ENCODE measurements around the gene CACNG4.

- no peak for TF ChIP-seq CTCF (conservative IDR thresholded peaks at IDR 0.05)
- TF ChIP-seq EZH2 (IDR thresholded peaks at IDR 0.05; ENCODE audit: low read depth): no peak
These were observed 35.6 kb upstream of the CACNG4 start for GRCh38 chr17:66928949-66929348.

All from PC-9 (cell line).